Breast epithelium (tissue), 4 donors: Measurements from ENCODE around the gene LMOD1. TPM values are rescaled to one million over a fixed set of nuclear protein-coding genes. Genes with fewer than 3 reads are reported as not detected.

Experiments
- DNase-seq, 2 donors: peaks; one replicate each; pipeline ENCODE4 v3.0.0-alpha.2; 2019; ENCODE audit warnings: low spot score in 2 of 2
- H3K27ac ChIP-seq, 2 donors: fragments of 200-600 bp; sonication (generic) in 1 of 2; one replicate each; pipeline ENCODE4 v1.5.1; 2016 to 2019; ENCODE audit warnings: mild to moderate bottlenecking in 1 of 2
- H3K27me3 ChIP-seq, 2 donors: fragments of 200-600 bp; sonication (generic) in 1 of 2; one replicate each; pipeline versions ENCODE4 v1.5.1 to v1.6.0; 2017 to 2019; ENCODE audit warnings: control low read depth in 1 of 2, mild to moderate bottlenecking in 1 of 2
- H3K36me3 ChIP-seq: fragments of 200-600 bp; one replicate; pipeline ENCODE4 v1.5.1; 2019
- H3K4me1 ChIP-seq, 2 donors: fragments of 200-600 bp; sonication (generic); one replicate each; pipeline ENCODE4 v1.5.1; 2016 to 2019; ENCODE audit warnings: control low read depth in 1 of 2
- H3K4me3 ChIP-seq, 3 donors: fragments of 200-600 bp; sonication (generic); 1 replicate in 2 of 3; 2 replicates in 1 of 3; pipeline ENCODE4 v1.5.1; 2016 to 2019; ENCODE audit warnings: mild to moderate bottlenecking in 3 of 3, moderate library complexity in 2 of 3
- H3K9me3 ChIP-seq, 2 donors: fragments of 200-600 bp; sonication (generic) in 1 of 2; one replicate each; pipeline ENCODE4 v1.5.1; 2016 to 2019; ENCODE audit warnings: control low read depth in 1 of 2
- CTCF ChIP-seq, 3 donors: fragments of 450-650 bp; IDR thresholded peaks; one replicate each; pipeline ENCODE4 v1.5.1; 2016 to 2017; ENCODE audit warnings: antibody characterized with exemption in 3 of 3, mild to moderate bottlenecking in 3 of 3, moderate library complexity in 3 of 3
- POLR2A ChIP-seq: fragments of 450-650 bp; IDR thresholded peaks from one replicate; pipeline ENCODE4 v1.6.1; 2016; ENCODE audit warnings: antibody characterized with exemption, mild to moderate bottlenecking, moderate library complexity
- POLR2AphosphoS5 ChIP-seq, 3 donors: sonication (generic); formaldehyde crosslinking; IDR thresholded peaks; one replicate each; pipeline ENCODE4 v1.6.1; 2017; ENCODE audit warnings: antibody characterized with exemption in 3 of 3
- intact Hi-C: fragments of 100-400 bp; cut with DNase I; formaldehyde crosslinking; loops from one replicate; pipeline ENCODE4 v1.15.1; 2023; ENCODE audit warnings: low total_unique reads
- total RNA-seq, 3 donors: library from RNA; depleted of rRNA; stranded (reverse); fragments of >200 nt; gene quantifications; one replicate each; pipeline ENCODE4 v1.1.0, GENCODE V29; 2016

The LMOD1 gene
- total RNA-seq, 3 donors from 2014 or later: 60.0 to 92.2 (median 87.2) TPM

GRCh38 chr1:201949491-201949890 lies 3.1 kb upstream of the LMOD1 start:
- H3K4me3 ChIP-seq: no peak overlapping the region
- H3K27me3 ChIP-seq: no peaks in the 10 kb centered on the region
- TF ChIP-seq CTCF (IDR thresholded peaks at IDR 0.05) (no peak), POLR2AphosphoS5 (IDR thresholded peaks at IDR 0.05) (no peak), POLR2A (no peak)
- no peaks in the 10 kb centered on the region for H3K36me3 ChIP-seq
- H3K27ac ChIP-seq: no peak overlapping the region
- H3K9me3 ChIP-seq: no peaks in the 10 kb centered on the region
- DNase-seq: no peak
- H3K4me1 ChIP-seq: no peaks in the 10 kb centered on the region
- intact Hi-C loops: loop anchor here (1.0 kb wide), 1 partner anchor 44 kb away; no protein-coding TSS in a partner anchor

DNA sequence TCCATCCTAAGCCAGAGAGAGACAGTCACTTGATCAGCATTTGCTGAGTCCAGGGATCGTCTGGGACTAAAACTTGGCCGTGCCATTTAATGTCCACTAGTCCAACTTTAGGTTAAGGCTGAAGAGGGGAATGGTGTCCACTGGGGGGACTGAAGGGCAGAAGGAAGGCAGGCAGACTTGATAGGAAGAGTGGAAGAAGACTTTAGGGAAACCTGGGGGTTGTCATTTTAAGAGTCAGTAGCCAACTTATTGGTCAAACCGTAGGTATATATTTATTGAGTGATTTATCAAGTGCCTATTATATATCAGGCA lies 1.3 kb upstream of the LMOD1 start:
- intact Hi-C loops: no loop called here
- Histone ChIP-seq H3K9me3 (no peaks in the 10 kb centered on the region), H3K4me1 (no peaks in the 10 kb centered on the region), H3K27ac (peak overlapping the region; percentile 90 to 92), H3K36me3 (no peaks in the 10 kb centered on the region), H3K4me3 (peak overlapping the region in 2 of 3 donors; percentile 67), H3K27me3 (no peaks in the 10 kb centered on the region)
- DNase-seq: no peak
- TF ChIP-seq CTCF (IDR thresholded peaks at IDR 0.05) (no peak), POLR2A (no peak), POLR2AphosphoS5 (IDR thresholded peaks at IDR 0.05) (no peak)

- intact Hi-C loops: no loop called here
Observed at GRCh38 chr1:201945863-201946223, 505 bp downstream of the LMOD1 start.

GRCh38 chr1:201945157-201945556 lies 1.2 kb downstream of the LMOD1 start:
- intact Hi-C loops: no loop called here
- no peak for DNase-seq
- Histone ChIP-seq H3K27ac (peak overlapping the region; percentile 90 to 92), H3K27me3 (no peaks in the 10 kb centered on the region), H3K9me3 (no peaks in the 10 kb centered on the region), H3K36me3 (no peaks in the 10 kb centered on the region), H3K4me1 (no peaks in the 10 kb centered on the region), H3K4me3 (peak overlapping the region; percentile 55 to 67 (median 67))
- peak in 2 of 3 donors; percentile 15 to 28 for TF ChIP-seq CTCF (IDR thresholded peaks at IDR 0.05)
- TF ChIP-seq POLR2AphosphoS5 (IDR thresholded peaks at IDR 0.05): no peak

More at GRCh38 chr1:201945863-201946223, 505 bp downstream of the LMOD1 start:
- TF ChIP-seq POLR2A: no peak
- no peak for TF ChIP-seq POLR2AphosphoS5 (IDR thresholded peaks at IDR 0.05)
- TF ChIP-seq CTCF (IDR thresholded peaks at IDR 0.05): no peak
- Histone ChIP-seq H3K4me1 (no peaks in the 10 kb centered on the region), H3K9me3 (no peaks in the 10 kb centered on the region), H3K36me3 (no peaks in the 10 kb centered on the region), H3K27ac (peak overlapping the region; percentile 90 to 92), H3K27me3 (no peaks in the 10 kb centered on the region), H3K4me3 (peak overlapping the region; percentile 55 to 67 (median 67))
- no peak for DNase-seq

DNA sequence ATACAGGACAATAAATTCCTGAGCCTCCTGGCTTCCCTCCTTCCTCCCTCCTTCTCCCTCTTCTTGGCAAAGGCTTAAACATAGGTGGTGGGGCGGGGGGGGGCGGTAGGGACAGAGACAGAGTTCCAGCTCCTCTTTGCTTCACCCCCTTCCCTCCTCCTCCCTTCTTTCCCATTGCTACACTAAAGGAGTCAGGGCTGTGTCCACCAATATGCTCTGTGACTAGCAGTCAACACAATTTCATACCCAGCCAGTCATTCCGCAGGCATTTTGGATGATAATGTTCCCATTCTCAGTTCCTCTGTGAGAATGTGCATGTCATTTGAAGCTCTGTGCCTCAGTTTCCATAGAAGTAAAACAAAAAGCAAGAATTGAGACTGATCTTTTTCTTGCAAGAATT lies 1.7 kb downstream of the LMOD1 start:
- Histone ChIP-seq H3K4me3 (peak overlapping the region; percentile 55 to 67 (median 67)), H3K9me3 (no peaks in the 10 kb centered on the region), H3K27me3 (no peaks in the 10 kb centered on the region), H3K4me1 (no peaks in the 10 kb centered on the region), H3K27ac (peak overlapping the region; percentile 75 to 90), H3K36me3 (no peaks in the 10 kb centered on the region)
- DNase-seq: no peak
- intact Hi-C loops: no loop called here
- TF ChIP-seq POLR2A (no peak), POLR2AphosphoS5 (IDR thresholded peaks at IDR 0.05) (no peak), CTCF (IDR thresholded peaks at IDR 0.05) (no peak)
